LNCAP (cell line): ENCODE results near the gene SERPINB2.

Source experiments
- CTCF ChIP-seq: fragments of 450-650 bp; IDR thresholded peaks from 2 replicates; pipeline ENCODE4 v1.5.1; 2017; ENCODE audit warnings: mild to moderate bottlenecking

Gene SERPINB2

GRCh38 chr18:63909870-63910269 lies 22.4 kb downstream of the SERPINB2 start:
- no peak for TF ChIP-seq CTCF

DNA sequence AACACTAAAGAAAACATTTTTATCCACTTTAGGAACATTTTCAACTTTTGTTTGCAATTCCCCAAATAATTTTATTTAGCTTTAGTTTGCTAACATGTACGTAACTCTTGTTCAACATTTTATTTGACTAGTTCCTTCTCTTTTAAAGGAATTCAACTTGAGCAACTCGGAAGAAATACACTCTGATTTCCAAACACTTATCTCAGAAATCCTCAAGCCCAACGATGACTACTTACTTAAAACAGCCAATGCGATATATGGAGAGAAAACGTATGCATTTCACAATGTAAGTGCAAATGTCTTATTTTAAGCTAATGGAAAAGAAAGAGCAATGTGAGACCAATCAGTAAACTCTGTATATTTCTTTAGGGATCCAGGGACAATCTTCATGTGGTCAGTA lies 30.3 kb downstream of the SERPINB2 start:
- TF ChIP-seq CTCF, result no peak

- TF ChIP-seq CTCF, result no peak
Measured at GRCh38 chr18:63922049-63922448, 34.5 kb downstream of the SERPINB2 start.

DNA sequence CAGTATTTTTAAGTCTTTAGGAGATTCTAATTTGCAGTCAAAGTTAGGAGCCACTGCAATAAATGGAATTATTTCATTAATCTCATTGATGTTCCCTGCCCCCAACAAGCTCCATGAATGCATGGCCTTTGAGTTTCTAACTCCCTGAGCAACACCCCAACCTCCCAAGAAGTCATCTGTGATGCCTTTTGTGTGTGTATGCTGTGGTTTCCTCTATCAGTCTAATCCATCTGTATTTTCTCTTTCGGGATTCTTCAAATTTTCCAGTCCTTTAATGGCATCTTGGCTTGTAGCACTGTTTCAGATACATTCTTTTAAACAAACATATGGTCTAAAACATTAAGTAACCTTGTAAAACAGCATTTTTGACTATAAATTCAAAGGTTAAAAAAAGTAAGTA lies 37.0 kb downstream of the SERPINB2 start:
- no peak for TF ChIP-seq CTCF

- no peak for TF ChIP-seq CTCF
Measured at GRCh38 chr18:63928331-63928730, 40.8 kb downstream of the SERPINB2 start.

GRCh38 chr18:63930773-63931354 lies 43.4 kb downstream of the SERPINB2 start:
- TF ChIP-seq CTCF, result no peak

DNA sequence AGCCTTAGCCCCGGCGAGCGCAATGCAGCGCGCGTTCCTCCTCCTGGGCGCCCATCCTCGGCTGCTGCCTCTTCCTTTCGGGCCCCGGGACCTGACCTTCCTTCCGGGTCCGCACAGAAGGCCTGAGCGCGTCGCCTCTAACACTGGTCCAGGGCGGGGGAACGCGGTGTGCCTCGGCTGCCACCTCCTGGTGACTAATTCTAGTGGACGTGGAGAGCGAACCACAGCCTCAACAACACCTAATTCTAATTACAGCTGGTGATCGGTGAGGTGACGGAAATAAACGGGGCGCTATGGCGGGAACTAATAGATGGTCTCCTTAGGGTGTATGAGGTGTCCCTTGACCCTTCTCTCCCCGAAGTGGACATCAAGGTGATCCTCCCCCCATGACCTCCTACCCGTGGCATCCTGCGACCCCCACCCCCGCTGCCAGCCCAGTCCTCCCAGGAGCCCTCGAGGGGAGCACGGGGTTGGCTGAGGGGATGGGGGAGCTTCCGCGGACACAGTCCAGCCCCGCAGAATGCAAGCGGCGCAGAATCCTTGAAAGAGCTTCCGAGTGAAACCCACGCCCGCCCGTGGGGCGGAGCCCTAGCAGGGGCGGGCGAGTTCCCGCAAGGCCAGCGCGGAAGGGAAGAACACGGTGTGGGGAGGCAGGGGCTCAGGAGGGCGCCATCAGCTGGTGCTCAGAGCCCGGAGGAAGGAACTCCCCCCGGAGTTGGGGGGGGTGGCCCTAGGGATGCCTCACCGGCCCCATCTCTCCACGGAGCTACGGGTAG lies 48.8 kb downstream of the SERPINB2 start:
- TF ChIP-seq CTCF, result peak; percentile 80
